HepG2 (cell line): ENCODE results near the gene BCAM. TPM values are rescaled to one million over a fixed set of nuclear protein-coding genes. Genes with fewer than 3 reads are reported as not detected.

ENCODE experiments used
- ARID3A ChIP-seq: IDR thresholded peaks from 2 replicates; pipeline ENCODE4 v1.6.1; 2012; ENCODE audit warnings: low read depth, low read length, improper control_type of control experiment
- MLLT10 ChIP-seq: sonication (generic); formaldehyde crosslinking; IDR thresholded peaks from 2 replicates; pipeline ENCODE4 v1.4.0; 2020; ENCODE audit warnings: missing genetic modification reagents
- NBN ChIP-seq: fragments of 450-650 bp; conservative IDR thresholded peaks from 2 replicates; pipeline ENCODE4 v1.6.1; 2017
- RBFOX2 ChIP-seq: fragments of 200-400 bp; formaldehyde crosslinking; IDR thresholded peaks from 2 replicates; pipeline ENCODE4 v1.6.1; 2017; ENCODE audit warnings: low read depth, mild to moderate bottlenecking, low read length
- TMF1 ChIP-seq: sonication (generic); formaldehyde crosslinking; IDR thresholded peaks from 2 replicates; pipeline ENCODE4 v1.8.1; 2022; ENCODE audit warnings: low read depth, missing genetic modification reagents
- ZBTB10 ChIP-seq: sonication (generic); formaldehyde crosslinking; IDR thresholded peaks from 2 replicates; pipeline ENCODE4 v1.4.0; 2020; ENCODE audit warnings: missing genetic modification reagents, borderline replicate concordance
- ZFP1 ChIP-seq: IDR thresholded peaks from 2 replicates; pipeline ENCODE4 v1.6.1; 2016
- ZNF562 ChIP-seq: sonication (generic); formaldehyde crosslinking; IDR thresholded peaks from 2 replicates; pipeline ENCODE4 v1.8.0; 2022; ENCODE audit warnings: missing genetic modification reagents, borderline replicate concordance
- ZNF784 ChIP-seq: sonication (generic); formaldehyde crosslinking; IDR thresholded peaks from 2 replicates; pipeline ENCODE4 v1.5.1; 2020; ENCODE audit warnings: missing genetic modification reagents, mild to moderate bottlenecking, borderline replicate concordance
- polyA plus RNA-seq, 8 experiments: library from polyadenylated mRNA; depleted of rRNA in 3 of 8; stranded (reverse) in 7 of 8; unstranded in 1 of 8; fragments of >200 nt; fragmentation: Illumina TruSeq in 4 of 8; extraction: Trizol in 4 of 8; gene quantifications; 2 replicates each; pipeline versions ENCODE4 v1.2.1 to v1.2.3, GENCODE V29; 2011 to 2016; ENCODE audit warnings: low read depth in 4 of 8, missing spikeins in 1 of 8, mixed read lengths in 1 of 8; ENCODE audit not compliant: insufficient read depth in 1 of 8
- total RNA-seq, 5 experiments: library from RNA; depleted of rRNA; stranded (reverse); fragments of >200 nt; fragmentation: Illumina TruSeq; extraction: Trizol; gene quantifications; 2 replicates each; pipeline ENCODE4 v1.2.3, GENCODE V29; 2016; ENCODE audit warnings: low read depth in 1 of 5

Gene BCAM
- total and polyA plus RNA-seq, 2 of the 13 experiments (the other 11 are each of a cell fraction or from before 2014, with no cell fraction given): 51.2 to 62.7 TPM

DNA sequence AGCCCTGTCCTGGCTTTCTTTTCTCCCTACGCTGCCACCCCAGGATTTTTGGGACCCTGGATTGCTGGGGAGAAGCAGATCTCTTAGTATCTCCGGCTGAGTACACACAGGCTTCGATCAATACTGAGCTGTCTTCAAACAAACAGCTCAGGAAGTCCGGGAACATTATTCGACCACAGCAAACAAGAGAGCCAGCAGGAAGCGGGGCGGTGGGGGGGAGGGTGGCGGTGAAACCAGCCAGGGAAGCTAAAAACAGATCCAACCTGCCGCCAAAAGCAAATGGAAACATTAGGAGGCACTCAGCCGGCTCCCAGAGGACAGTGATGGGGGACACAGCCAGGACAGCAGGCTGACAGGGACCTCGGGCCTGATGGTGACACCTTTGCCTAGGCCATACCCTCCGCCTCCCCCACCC lies 12.2 kb upstream of the BCAM start (continued):
- TF ChIP-seq ZBTB10 (CRISPR knock-in tag) (peak; percentile 85; the same call in 1 of the 2 replicates), ARID3A (no peak), RBFOX2 (no peak), NBN (no peak), ZNF784 (CRISPR knock-in tag) (0 out of 2 replicates have a peak, but pooled peaks have one; percentile 31), ZNF562 (CRISPR knock-in tag) (no peak), MLLT10 (CRISPR knock-in tag) (no peak), TMF1 (CRISPR knock-in tag) (0 out of 2 replicates have a peak, but pooled peaks have one; percentile 11), ZFP1 (CRISPR knock-in tag) (peak; percentile 64; the same call in 1 of the 2 replicates)
